Adrenal gland (tissue), 12 donors: ENCODE measurements around the gene FAM120B. TPM values are rescaled to one million over a fixed set of nuclear protein-coding genes. Genes with fewer than 3 reads are reported as not detected.

Experiments
- DNase-seq, 7 donors: peaks; one replicate each; pipeline ENCODE4 v3.0.0-alpha.2; 2019 to 2020
- H3K27ac ChIP-seq, 5 donors: fragments of 200-600 bp; sonication (generic) in 4 of 5; 1 replicate in 3 of 5; 2 replicates in 2 of 5; pipeline versions ENCODE4 v1.5.1 to v1.8.0; 2016 to 2020; ENCODE audit warnings: mild to moderate bottlenecking in 1 of 5
- H3K27me3 ChIP-seq: fragments of 200-600 bp; 2 replicates; pipeline ENCODE4 v1.8.0; 2021
- H3K36me3 ChIP-seq, 2 donors: fragments of 200-600 bp; replicated peaks in 1 of 2; 1 replicate in 1 of 2; 2 replicates in 1 of 2; pipeline versions ENCODE4 v1.5.1 to v1.8.0; 2018 to 2022
- H3K4me1 ChIP-seq, 2 donors: fragments of 200-600 bp; replicated peaks in 1 of 2; 1 replicate in 1 of 2; 2 replicates in 1 of 2; pipeline versions ENCODE4 v1.5.1 to v1.8.0; 2018 to 2021
- H3K4me3 ChIP-seq, 4 donors: fragments of 200-600 bp; sonication (generic) in 3 of 4; one replicate each; pipeline ENCODE4 v1.5.1; 2016 to 2018
- H3K9me3 ChIP-seq, 3 donors: fragments of 200-600 bp; sonication (generic) in 1 of 3; replicated peaks in 1 of 3; 1 replicate in 2 of 3; 2 replicates in 1 of 3; pipeline versions ENCODE4 v1.5.1 to v1.8.0; 2016 to 2021
- CTCF ChIP-seq, 6 experiments: fragments of 450-650 bp in 4 of 6; fragments of 200-600 bp in 2 of 6; sonication (generic) in 1 of 6; IDR thresholded peaks; 1 replicate in 5 of 6; 2 replicates in 1 of 6; pipeline versions ENCODE4 v1.5.1 to v1.8.0; 2016 to 2021; ENCODE audit warnings: antibody characterized with exemption in 6 of 6, mild to moderate bottlenecking in 2 of 6, moderate library complexity in 1 of 6
- POLR2A ChIP-seq, 2 donors: fragments of 450-650 bp; IDR thresholded peaks; one replicate each; pipeline ENCODE4 v1.6.1; 2017; ENCODE audit warnings: antibody characterized with exemption in 2 of 2, mild to moderate bottlenecking in 2 of 2, moderate library complexity in 1 of 2
- WGBS, 4 donors: extraction: QIAGEN DNeasy Blood & Tissue Kit in 2 of 4; methylation state at CpG; one replicate each; pipeline versions ENCODE4 v1.1.5 to v1.1.7; 2013 to 2017; 5-methylcytosine and 5-hydroxymethylcytosine counted together
- intact Hi-C, 2 donors: fragments of 100-400 bp; cut with DNase I; formaldehyde crosslinking; loops; one replicate each; pipeline versions ENCODE4 v1.14.1 to v1.15.0; 2022 to 2023
- polyA plus RNA-seq, 3 donors: library from polyadenylated mRNA; stranded (reverse); fragments of 200-250 nt in 2 of 3; fragments of 350-450 nt in 1 of 3; fragmentation: Illumina TruSeq in 1 of 3; extraction: RNeasy Lipid Tissue Mini Kit (QIAGEN cat#74804) in 1 of 3; gene quantifications; one replicate each; pipeline ENCODE4 v1.2.3, GENCODE V29; 2013 to 2014
- total RNA-seq, 9 donors: library from RNA; depleted of rRNA in 4 of 9; stranded (reverse); fragments of >200 nt in 4 of 9; fragments of 120-200 nt in 1 of 9; fragmentation: NEBNext Ultra II Directional in 1 of 9; extraction: Animal tissue kit (Norgen Biotek cat#: 25700) in 1 of 9; gene quantifications; one replicate each; pipeline versions ENCODE4 v1.1.0 to v1.2.4, GENCODE V29; 2013 to 2023
- donor health status: healthy with polysubstance abuse.
- donor health status: Bipolar disorder and iron deficiency.
- donor health status: DM: yes; HTN: yes; CAD: no.
- donor health status: DM: no; HTN: no; CAD: no.
- donor health status: DM: no; HTN: no; CAD: no.
- donor health status: DM: yes; HTN: yes; CAD: no.

The FAM120B gene
- total and polyA plus RNA-seq, 12 donors: 12.4 to 42.0 (median 27.4) TPM

- no peak for DNase-seq
- Histone ChIP-seq H3K36me3 (no peaks in the 10 kb centered on the region), H3K4me3 (no peak overlapping the region), H3K9me3 (no peaks in the 10 kb centered on the region), H3K4me1 (no peaks in the 10 kb centered on the region), H3K27me3 (no peaks in the 10 kb centered on the region), H3K27ac (no peak overlapping the region)
- 89 to 94% (median 91%) methylated on average over 9 to 12 of the region's 12 CpGs for WGBS, 4 donors
- intact Hi-C loops: no loop called here
- TF ChIP-seq CTCF (IDR thresholded peaks at IDR 0.05) (no peak), POLR2A (IDR thresholded peaks at IDR 0.05) (no peak)
Measured at GRCh38 chr6:170448317-170448716, 141.8 kb downstream of the FAM120B start.

GRCh38 chr6:170448751-170449630 lies 142.4 kb downstream of the FAM120B start:
- Histone ChIP-seq H3K4me1 (no peaks in the 10 kb centered on the region), H3K27me3 (no peaks in the 10 kb centered on the region), H3K27ac (no peak overlapping the region), H3K9me3 (no peaks in the 10 kb centered on the region), H3K36me3 (no peaks in the 10 kb centered on the region), H3K4me3 (no peak overlapping the region)
- no peak for DNase-seq
- intact Hi-C loops: no loop called here
- WGBS, 4 donors: 75 to 85% (median 80%) methylated on average over 18 to 20 of the region's 20 CpGs
- no peak for TF ChIP-seq POLR2A (IDR thresholded peaks at IDR 0.05)
- TF ChIP-seq CTCF (IDR thresholded peaks at IDR 0.05): no peak

- WGBS, 4 donors: 89 to 90% (median 89%) methylated on average over 29 to 32 of the region's 32 CpGs
- peak in 1 of 7 donors; percentile 7 for DNase-seq
- intact Hi-C loops: no loop called here
- no peaks in the 10 kb centered on the region for H3K4me1 ChIP-seq
- no peaks in the 10 kb centered on the region for H3K9me3 ChIP-seq
- no peaks in the 10 kb centered on the region for H3K36me3 ChIP-seq
- H3K27me3 ChIP-seq: no peaks in the 10 kb centered on the region
- no peak overlapping the region for H3K4me3 ChIP-seq
- TF ChIP-seq CTCF (IDR thresholded peaks at IDR 0.05): no peak
- TF ChIP-seq POLR2A (IDR thresholded peaks at IDR 0.05): no peak
- H3K27ac ChIP-seq: no peak overlapping the region
Measured at GRCh38 chr6:170449835-170450753, 143.5 kb downstream of the FAM120B start.
